Measurements from ENCODE around the gene PDCL3. TPM values are rescaled to one million over a fixed set of nuclear protein-coding genes. Genes with fewer than 3 reads are reported as not detected.
A peak's percentile ranks its signal among the peaks of the same experiment; 100 is the strongest.

The PDCL3 gene
- total and polyA plus RNA-seq, 2 donors (not counting 3 experiments of a cell fraction or from before 2014, with no cell fraction given): 19.4 to 32.8 TPM

DNA sequence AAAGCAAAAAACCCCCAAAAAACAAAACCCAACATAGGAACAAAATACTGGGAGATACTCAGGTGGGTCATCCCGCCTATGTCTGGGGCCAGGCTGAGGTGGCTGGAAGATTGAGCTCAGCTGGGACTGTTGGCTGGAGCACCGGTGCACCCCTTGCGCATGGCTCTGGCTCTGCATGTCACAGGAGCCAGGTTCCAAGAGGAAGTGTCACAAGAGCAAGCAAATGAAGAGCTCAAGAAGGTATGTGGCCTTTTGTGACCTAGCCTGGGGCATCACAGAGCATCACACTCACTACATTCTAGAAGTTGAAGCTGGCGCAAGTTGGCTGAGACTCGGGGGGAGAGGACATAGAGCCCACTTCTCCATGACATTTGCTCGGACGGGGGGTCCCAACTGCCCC lies 40.6 kb downstream of the PDCL3 start:
- TF ChIP-seq EZH2 (IDR thresholded peaks at IDR 0.05; ENCODE audit: borderline replicate concordance, low read depth, low read length, severe bottlenecking): no peak
- BruUV-seq (replicated peaks): no TSS peak
- Histone ChIP-seq H3K4me1 (ENCODE audit: control insufficient read depth, extremely low read depth, insufficient read depth, low read length) (no peaks in the 10 kb centered on the region), H3K4me2 (ENCODE audit: insufficient read depth, low read length) (no peak overlapping the region), H3K9me1 (replicated peaks; ENCODE audit: control insufficient read depth, extremely low read depth, insufficient read depth, low read length) (no peaks in the 10 kb centered on the region), H3K9me3 (replicated peaks; ENCODE audit: control insufficient read depth, insufficient read depth, low read length) (no peaks in the 10 kb centered on the region), H3K4me3 (replicated peaks in 1 of 3; ENCODE audit: insufficient read depth in 1 of 3, low read depth in 1 of 3, low read length in 3 of 3) (no peak overlapping the region), H4K20me1 (replicated peaks; ENCODE audit: control insufficient read depth, extremely low read depth, insufficient read depth, low read length) (no peaks in the 10 kb centered on the region), H3K9ac (replicated peaks; ENCODE audit: extremely low read depth, insufficient read depth, low read length) (no peak overlapping the region), H3K36me3 (ENCODE audit: control insufficient read depth in 2 of 2, extremely low read depth in 1 of 2, insufficient read depth in 2 of 2, low read length in 2 of 2) (no peaks in the 10 kb centered on the region), H2AFZ (ENCODE audit: low read depth, low read length) (no peak overlapping the region), H3K27me3 (ENCODE audit: control insufficient read depth in 2 of 2, insufficient read depth in 2 of 2, low read length in 2 of 2) (no peaks in the 10 kb centered on the region), H3K79me2 (ENCODE audit: control insufficient read depth, insufficient read depth, low read length) (no peaks in the 10 kb centered on the region), H3K27ac (ENCODE audit: insufficient read depth, low read depth, low read length) (no peak overlapping the region)
- ChIA-PET CTCF (interaction anchor here (0.7 to 2.0 kb wide), 6 partner anchors 9 to 614 kb away, joined by 3 to 7 read pairs (median 4); no protein-coding TSS in a partner anchor), POLR2A (no interaction called here)
- intact Hi-C loops (cut with micrococcal nuclease) (no loop called here), dilution Hi-C loops (cut with MboI; ENCODE audit: extremely low pct_ligation_motif_present, low sequenced_read_pairs) (no loop called here)
- DNase-seq (ENCODE audit: low read depth, low spot score): no peak
- no peak for FAIRE-seq

DNA sequence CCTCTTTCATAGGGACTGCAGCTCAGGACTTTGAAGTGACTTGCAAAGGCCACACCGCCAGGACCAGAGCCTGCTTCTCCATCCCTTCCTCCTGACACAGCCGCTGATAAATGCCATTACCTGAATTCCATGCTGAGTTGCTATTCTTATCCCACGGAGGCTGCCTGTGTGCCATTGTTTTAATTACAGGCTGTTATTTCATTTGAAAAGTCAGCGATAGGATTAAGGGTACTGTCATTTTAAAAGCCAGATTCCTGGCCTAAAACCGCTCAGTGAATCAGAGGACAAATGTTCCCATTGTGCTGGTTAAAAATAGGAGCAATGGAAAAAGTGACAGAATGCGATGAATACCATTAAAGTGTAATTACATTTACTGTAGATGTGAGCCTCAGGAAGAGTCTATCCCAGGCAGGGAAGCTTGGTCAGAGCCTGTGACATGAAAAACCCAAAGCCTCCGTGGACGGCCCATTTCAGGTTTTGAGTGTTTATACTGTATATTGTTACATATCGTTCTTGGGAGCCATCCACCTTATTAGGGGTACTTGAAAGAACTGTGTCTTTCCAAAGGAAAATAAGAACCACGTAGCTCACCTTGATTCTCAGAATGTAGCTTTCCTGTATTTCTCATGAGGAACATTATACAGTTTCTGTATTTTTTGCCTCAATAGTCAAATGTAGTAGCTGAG lies 41.3 kb downstream of the PDCL3 start:
- TF ChIP-seq MYC (IDR thresholded peaks at IDR 0.05; ENCODE audit: low read depth, low read length) (no peak), POLR2A (IDR thresholded peaks at IDR 0.05; ENCODE audit: low read depth, low read length) (no peak), JUN (IDR thresholded peaks at IDR 0.05; ENCODE audit: borderline replicate concordance, insufficient read depth, insufficient read length, low read depth) (peak; percentile 55)
- no peaks in the 10 kb centered on the region for H3K9me3 ChIP-seq (replicated peaks; ENCODE audit: control insufficient read depth, insufficient read depth, low read length)
- no peak overlapping the region for H3K4me2 ChIP-seq (ENCODE audit: insufficient read depth, low read length)
- no peaks in the 10 kb centered on the region for H3K9me1 ChIP-seq (replicated peaks; ENCODE audit: control insufficient read depth, extremely low read depth, insufficient read depth, low read length)
- no peak overlapping the region for H3K9ac ChIP-seq (replicated peaks; ENCODE audit: extremely low read depth, insufficient read depth, low read length)
- peak overlapping the region; percentile 34 for H2AFZ ChIP-seq (ENCODE audit: low read depth, low read length)
- FAIRE-seq (no peak), DNase-seq (ENCODE audit: low read depth, low spot score) (peak; percentile 51)
- ChIA-PET POLR2A (no interaction called here), CTCF (interaction anchor here (0.9 to 2.0 kb wide), 8 partner anchors 9 to 637 kb away, joined by 3 to 7 read pairs (median 3); no protein-coding TSS in a partner anchor)
- no peak overlapping the region for H3K4me3 ChIP-seq (replicated peaks in 1 of 3; ENCODE audit: insufficient read depth in 1 of 3, low read depth in 1 of 3, low read length in 3 of 3)
- H3K79me2 ChIP-seq (ENCODE audit: control insufficient read depth, insufficient read depth, low read length): no peaks in the 10 kb centered on the region
- dilution Hi-C loops (cut with MboI; ENCODE audit: extremely low pct_ligation_motif_present, low sequenced_read_pairs): no loop called here
- no peaks in the 10 kb centered on the region for H4K20me1 ChIP-seq (replicated peaks; ENCODE audit: control insufficient read depth, extremely low read depth, insufficient read depth, low read length)
- no peak overlapping the region for H3K27ac ChIP-seq (ENCODE audit: insufficient read depth, low read depth, low read length)
- intact Hi-C loops (cut with micrococcal nuclease): no loop called here
- H3K36me3 ChIP-seq (ENCODE audit: control insufficient read depth in 2 of 2, extremely low read depth in 1 of 2, insufficient read depth in 2 of 2, low read length in 2 of 2): no peaks in the 10 kb centered on the region
- no TSS peak for BruUV-seq (replicated peaks)
- H3K4me1 ChIP-seq (ENCODE audit: control insufficient read depth, extremely low read depth, insufficient read depth, low read length): no peaks in the 10 kb centered on the region
- H3K27me3 ChIP-seq (ENCODE audit: control insufficient read depth in 2 of 2, insufficient read depth in 2 of 2, low read length in 2 of 2): no peaks in the 10 kb centered on the region
